NK-92 treated with Interleukin-12 subunit alpha and Interleukin-12 subunit beta, amount 100 ng/mL, for 24 hours (cell line): ENCODE data around the gene FNBP1.

ENCODE experiments used
- DNase-seq: peaks from one replicate; lab custom pipeline; 2025; lab: John Stamatoyannopoulos, UW

The FNBP1 gene

GRCh38 chr9:129875181-129875611 is 167.8 kb downstream of the FNBP1 start:
- no peak for DNase-seq

- DNase-seq, result no peak
Observed at GRCh38 chr9:129874261-129875101, 168.5 kb downstream of the FNBP1 start.

- no peak for DNase-seq
Observed at GRCh38 chr9:129873563-129874190, 169.3 kb downstream of the FNBP1 start.

- no peak for DNase-seq
Observed at GRCh38 chr9:129871046-129871445, 171.9 kb downstream of the FNBP1 start.

GRCh38 chr9:129869585-129870501 is 173.1 kb downstream of the FNBP1 start:
- no peak for DNase-seq

GRCh38 chr9:129868872-129869486 is 174.0 kb downstream of the FNBP1 start:
- peak; percentile 86 for DNase-seq

- no peak for DNase-seq
Observed at GRCh38 chr9:129868023-129868871, 174.7 kb downstream of the FNBP1 start.

GRCh38 chr9:129867136-129868022 is 175.6 kb downstream of the FNBP1 start:
- DNase-seq, result no peak

- no peak for DNase-seq
Observed at GRCh38 chr9:129866394-129867135, 176.4 kb downstream of the FNBP1 start.

- DNase-seq, result no peak
Observed at GRCh38 chr9:129865668-129866320, 177.2 kb downstream of the FNBP1 start.

GRCh38 chr9:129864991-129865647 is 177.9 kb downstream of the FNBP1 start:
- DNase-seq, result no peak

- peak; percentile 79 for DNase-seq
Observed at GRCh38 chr9:129863059-129863690, 179.8 kb downstream of the FNBP1 start.

GRCh38 chr9:129861447-129861827 is 181.6 kb downstream of the FNBP1 start:
- no peak for DNase-seq

- peak; percentile 25 for DNase-seq
Observed at GRCh38 chr9:129860653-129861446, 182.1 kb downstream of the FNBP1 start.

- DNase-seq, result no peak
Observed at GRCh38 chr9:129858167-129858962, 184.6 kb downstream of the FNBP1 start.

GRCh38 chr9:129857207-129857606 is 185.8 kb downstream of the FNBP1 start:
- no peak for DNase-seq
